Astrocyte of the cerebellum (primary cell): Measurements from ENCODE around the gene TOP3A.

Experiments
- DNase-seq: peaks from one replicate; pipeline ENCODE4 v3.0.0-alpha.2; 2011; ENCODE audit warnings: low read depth
- H3K4me3 ChIP-seq: 2 replicates; pipeline ENCODE4 v1.5.1; 2011; ENCODE audit warnings: mild to moderate bottlenecking, low read depth, low read length, moderate library complexity
- in situ Hi-C: cut with HindIII; loops from 2 replicates; pipeline ENCODE4 v1.10.0; 2017; ENCODE audit warnings: low sequenced_read_pairs
- TF ChIP-seq, protein P1 (sequence below): IDR thresholded peaks from 2 replicates; pipeline ENCODE4 v1.5.1; 2012; ENCODE audit warnings: low read length, low read depth, moderate library complexity, mild to moderate bottlenecking; ENCODE audit errors: missing control alignments

TOP3A gene

DNA sequence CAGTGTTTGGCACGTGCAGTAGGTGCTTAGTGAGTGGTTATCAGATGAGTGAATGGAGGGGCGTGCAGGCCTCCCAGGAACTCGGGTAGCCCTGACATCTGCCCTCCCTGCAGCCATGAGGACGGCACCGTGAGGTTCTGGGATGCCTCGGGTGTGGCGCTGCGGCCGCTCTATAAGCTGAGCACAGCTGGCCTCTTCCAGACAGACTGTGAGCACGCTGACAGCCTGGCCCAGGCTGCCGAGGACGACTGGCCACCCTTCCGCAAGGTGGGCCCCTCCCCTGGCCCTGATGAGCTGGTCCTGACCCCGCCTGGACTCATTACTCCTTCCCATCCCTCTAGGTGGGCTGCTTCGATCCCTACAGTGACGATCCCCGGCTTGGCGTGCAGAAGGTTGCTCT, 78.3 kb downstream of the TOP3A start:
- in situ Hi-C loops = no loop called here
- no peak overlapping the region for H3K4me3 ChIP-seq
- no peak for DNase-seq
- TF ChIP-seq, protein P1, sequence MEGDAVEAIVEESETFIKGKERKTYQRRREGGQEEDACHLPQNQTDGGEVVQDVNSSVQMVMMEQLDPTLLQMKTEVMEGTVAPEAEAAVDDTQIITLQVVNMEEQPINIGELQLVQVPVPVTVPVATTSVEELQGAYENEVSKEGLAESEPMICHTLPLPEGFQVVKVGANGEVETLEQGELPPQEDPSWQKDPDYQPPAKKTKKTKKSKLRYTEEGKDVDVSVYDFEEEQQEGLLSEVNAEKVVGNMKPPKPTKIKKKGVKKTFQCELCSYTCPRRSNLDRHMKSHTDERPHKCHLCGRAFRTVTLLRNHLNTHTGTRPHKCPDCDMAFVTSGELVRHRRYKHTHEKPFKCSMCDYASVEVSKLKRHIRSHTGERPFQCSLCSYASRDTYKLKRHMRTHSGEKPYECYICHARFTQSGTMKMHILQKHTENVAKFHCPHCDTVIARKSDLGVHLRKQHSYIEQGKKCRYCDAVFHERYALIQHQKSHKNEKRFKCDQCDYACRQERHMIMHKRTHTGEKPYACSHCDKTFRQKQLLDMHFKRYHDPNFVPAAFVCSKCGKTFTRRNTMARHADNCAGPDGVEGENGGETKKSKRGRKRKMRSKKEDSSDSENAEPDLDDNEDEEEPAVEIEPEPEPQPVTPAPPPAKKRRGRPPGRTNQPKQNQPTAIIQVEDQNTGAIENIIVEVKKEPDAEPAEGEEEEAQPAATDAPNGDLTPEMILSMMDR = no peak

DNA sequence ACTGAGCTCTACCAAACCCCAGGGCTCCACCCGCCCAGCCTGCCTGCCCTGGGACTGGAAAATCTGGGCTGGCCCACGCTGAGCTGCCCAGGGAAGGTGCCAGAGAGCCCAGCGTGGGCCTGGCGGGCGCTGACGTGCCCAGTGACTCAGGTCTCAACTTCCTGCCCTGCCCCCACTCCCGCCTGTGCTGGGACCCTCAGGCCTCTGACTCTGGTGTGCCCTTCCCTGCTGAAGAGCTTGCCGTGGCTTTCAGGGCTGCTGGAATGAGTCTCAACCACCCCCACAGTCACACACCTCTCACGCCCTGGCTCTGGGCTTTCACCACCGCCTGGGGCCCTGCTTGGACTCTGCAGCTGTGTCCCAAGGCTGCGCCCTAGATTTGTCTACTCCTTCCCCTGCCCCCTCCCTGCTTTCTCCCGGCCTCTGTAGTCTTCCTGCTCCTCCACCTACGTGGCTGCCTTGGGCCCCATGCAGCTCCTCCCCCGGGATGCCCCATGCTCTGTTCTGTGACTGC, 79.0 kb downstream of the TOP3A start:
- no peak for DNase-seq
- in situ Hi-C loops = no loop called here
- H3K4me3 ChIP-seq = no peak overlapping the region
- TF ChIP-seq, protein P1 = no peak

DNA sequence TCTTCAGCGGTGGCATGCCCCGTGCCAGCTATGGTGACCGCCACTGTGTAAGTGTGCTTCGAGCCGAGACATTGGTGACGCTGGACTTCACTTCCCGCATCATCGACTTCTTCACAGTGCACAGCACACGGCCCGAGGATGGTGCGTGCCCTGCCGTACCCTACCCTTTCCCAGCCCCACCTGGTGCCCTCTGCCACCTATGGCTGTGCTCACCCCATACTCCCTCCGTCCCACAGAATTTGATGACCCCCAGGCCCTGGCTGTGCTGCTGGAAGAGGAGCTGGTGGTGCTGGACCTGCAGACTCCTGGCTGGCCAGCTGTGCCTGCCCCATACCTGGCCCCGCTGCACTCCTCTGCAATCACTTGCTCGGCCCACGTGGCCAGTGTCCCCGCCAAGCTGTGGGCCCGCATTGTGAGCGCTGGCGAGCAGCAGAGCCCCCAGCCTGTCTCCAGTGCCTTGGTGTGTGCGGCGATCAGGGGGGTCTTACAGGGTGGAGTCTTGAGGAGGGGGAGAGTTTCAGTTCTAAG, 79.9 kb downstream of the TOP3A start:
- H3K4me3 ChIP-seq = no peak overlapping the region
- DNase-seq = no peak
- TF ChIP-seq, protein P1 = no peak
- in situ Hi-C loops = no loop called here

DNA sequence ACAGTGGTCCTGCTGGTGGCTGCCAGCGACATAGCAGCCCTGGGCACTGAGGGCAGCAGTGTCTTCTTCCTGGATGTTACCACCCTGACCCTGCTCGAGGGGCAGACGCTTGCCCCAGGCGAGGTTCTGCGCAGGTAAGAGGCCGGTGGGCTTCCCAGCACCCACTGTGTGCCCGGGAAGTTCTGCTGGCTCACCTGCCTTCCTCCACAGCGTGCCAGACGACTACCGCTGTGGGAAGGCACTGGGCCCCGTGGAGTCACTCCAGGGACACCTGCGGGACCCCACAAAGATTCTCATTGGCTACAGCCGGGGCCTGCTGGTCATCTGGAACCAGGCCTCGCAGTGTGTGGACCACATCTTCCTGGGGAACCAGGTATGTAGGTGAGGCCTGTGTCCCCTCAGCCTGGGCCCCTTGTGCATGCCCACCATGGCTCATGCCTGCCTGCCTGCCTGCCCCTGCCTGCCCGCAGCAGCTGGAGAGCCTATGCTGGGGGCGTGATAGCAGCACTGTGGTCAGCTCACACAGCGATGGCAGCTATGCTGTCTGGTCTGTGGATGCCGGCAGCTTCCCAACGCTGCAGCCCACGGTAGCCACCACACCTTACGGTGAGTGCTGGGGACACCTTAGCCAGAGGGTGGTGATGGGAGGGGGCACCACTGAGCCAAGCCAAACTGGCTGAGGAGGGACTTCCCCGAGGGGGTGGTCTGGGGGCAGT, 80.8 kb downstream of the TOP3A start:
- TF ChIP-seq, protein P1 = no peak
- DNase-seq = no peak
- H3K4me3 ChIP-seq = no peak overlapping the region
- in situ Hi-C loops = no loop called here

DNA sequence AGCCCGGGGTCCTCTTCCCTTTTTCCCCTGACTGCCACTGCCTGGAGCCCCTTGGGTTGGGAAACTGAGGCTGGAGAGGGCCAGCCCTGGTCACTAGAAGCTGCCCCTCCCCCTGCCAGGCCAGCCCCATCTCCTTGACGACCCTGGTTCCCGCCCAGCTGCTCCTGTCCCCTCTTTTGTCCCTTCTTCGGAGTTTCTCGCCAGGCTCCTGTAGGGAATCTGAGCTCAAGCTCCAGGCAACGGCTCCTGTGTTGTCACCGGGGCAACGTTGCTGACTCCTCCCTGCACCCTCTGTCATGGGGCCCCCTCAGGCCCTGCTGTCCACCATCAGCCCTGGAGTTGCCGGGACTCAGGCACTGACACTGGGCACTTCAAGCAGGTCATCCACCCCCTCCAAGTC, 83.6 kb downstream of the TOP3A start:
- in situ Hi-C loops = no loop called here
- TF ChIP-seq, protein P1 = no peak

DNA sequence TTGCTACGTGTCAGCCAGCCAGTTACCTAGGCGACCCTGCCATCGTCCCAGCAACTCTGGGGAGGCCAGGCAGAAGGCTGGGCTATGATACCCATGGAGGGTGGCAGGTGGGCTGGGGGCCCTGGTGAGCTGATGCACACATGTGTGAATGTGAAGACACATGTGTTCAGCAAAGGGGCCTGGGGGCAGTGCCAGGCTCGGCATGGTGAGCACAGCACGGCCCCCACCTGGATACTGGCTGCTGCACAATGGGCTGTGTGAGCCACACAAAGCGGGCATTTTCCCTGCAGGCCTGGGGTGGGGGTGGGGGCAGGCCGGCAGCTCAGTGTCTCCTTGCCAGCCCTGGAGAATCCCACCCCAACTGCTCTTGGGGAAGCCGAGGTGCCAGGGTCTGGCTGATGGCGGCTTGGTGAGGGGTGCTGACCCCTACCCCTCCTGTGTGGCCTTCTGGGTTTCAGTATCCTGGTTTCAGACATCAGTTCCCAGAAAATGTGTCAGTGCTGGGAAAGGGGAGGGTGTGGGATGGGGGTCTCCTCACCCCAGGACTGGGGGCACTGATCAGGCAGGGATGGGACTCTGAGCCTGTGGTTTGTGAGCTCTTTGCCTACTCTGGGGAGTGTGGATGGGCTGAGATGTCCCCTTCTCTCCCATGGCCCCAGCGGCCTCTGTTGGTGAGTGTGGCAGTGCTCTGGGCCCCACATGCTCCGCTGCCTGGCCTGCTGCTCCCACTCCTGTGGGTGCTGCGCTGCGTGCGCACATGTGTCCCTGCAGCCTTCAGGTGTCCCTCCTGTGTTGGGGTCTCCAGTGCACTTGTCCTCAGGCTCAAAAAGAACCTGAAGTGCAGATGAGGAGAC, 84.3 kb downstream of the TOP3A start:
- no peak for DNase-seq
- no peak overlapping the region for H3K4me3 ChIP-seq
- in situ Hi-C loops = no loop called here
- TF ChIP-seq, protein P1 = no peak

More for the DNA sequence above, 83.6 kb downstream of the TOP3A start:
- no peak for DNase-seq
- H3K4me3 ChIP-seq = no peak overlapping the region
